Erythroblast (primary cell): ENCODE data around the gene NUP98.

ENCODE experiments used
- GATA1 ChIP-seq: IDR thresholded peaks from 2 replicates; pipeline ENCODE4 v1.6.1; 2011; ENCODE audit warnings: low read depth, mild to moderate bottlenecking, control low read depth, low read length, moderate library complexity
- POLR2A ChIP-seq: IDR thresholded peaks from 2 replicates; pipeline ENCODE4 v1.6.1; 2011; ENCODE audit warnings: mild to moderate bottlenecking, low read length

DNA sequence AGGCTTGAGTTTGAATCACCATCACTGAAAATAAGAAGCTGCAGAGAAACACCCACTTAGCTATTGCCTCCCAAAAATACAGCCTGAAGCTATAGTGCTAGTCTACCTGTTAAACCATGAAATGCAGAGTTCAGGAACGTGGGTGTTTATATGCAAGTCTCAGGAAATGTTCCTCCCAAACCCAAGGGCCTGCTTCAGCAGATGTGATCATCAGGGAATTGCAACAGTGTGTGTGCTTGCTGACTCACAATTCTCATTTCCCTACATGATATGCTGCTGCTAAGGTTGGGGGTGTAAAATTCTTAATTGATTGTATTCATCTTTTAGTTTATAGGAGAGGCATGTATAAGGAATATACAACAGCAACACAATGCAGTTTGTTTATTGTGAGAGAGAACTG, 49.6 kb downstream of the NUP98 start:
- TF ChIP-seq POLR2A (no peak), GATA1 (no peak)
